PC-9 (cell line): ENCODE measurements around the gene CNNM3. TPM values are rescaled to one million over a fixed set of nuclear protein-coding genes. Genes with fewer than 3 reads are reported as not detected.

ENCODE experiments used
- BruUV-seq: library from RNA; stranded (reverse); fragments of 400-500 nt; replicated peaks from 2 replicates; lab custom pipeline; 2021; lab: Mats Ljungman, UMichigan
- CTCF ChIA-PET: fragments of 300-600 bp; sonication (Branson Sonifier 250); formaldehyde crosslinking; loops from one replicate; lab custom pipeline; 2022; ENCODE audit warnings: antibody characterized with exemption; lab: Charles Lee
- POLR2A ChIA-PET: fragments of 300-600 bp; sonication (Branson Sonifier 250); formaldehyde crosslinking; loops from one replicate; lab custom pipeline; 2022; ENCODE audit warnings: antibody characterized with exemption; ENCODE audit not compliant: unreplicated experiment; lab: Charles Lee
- DNase-seq, 2 experiments: peaks; one replicate each; pipeline versions ENCODE4 v3.0.0 to v3.0.0-alpha.2; 2015 to 2022; ENCODE audit warnings: mixed read lengths in 1 of 2
- H2AFZ ChIP-seq: fragments of 200-600 bp; sonication (generic); 2 replicates; pipeline ENCODE4 v1.8.1; 2017; ENCODE audit warnings: antibody characterized with exemption
- H3F3A ChIP-seq: fragments of 200-600 bp; sonication (generic); 2 replicates; pipeline ENCODE4 v1.8.1; 2017; ENCODE audit warnings: antibody characterized with exemption, mild to moderate bottlenecking, low read depth; ENCODE audit not compliant: insufficient read depth
- H3K27ac ChIP-seq: fragments of 200-600 bp; sonication (generic); 2 replicates; pipeline ENCODE4 v1.6.1; 2016; ENCODE audit warnings: mixed run types
- H3K27me3 ChIP-seq: fragments of 200-600 bp; sonication (generic); 2 replicates; pipeline ENCODE4 v1.6.1; 2016; ENCODE audit warnings: low read depth, mixed run types; ENCODE audit not compliant: insufficient read depth
- H3K36me3 ChIP-seq: fragments of 200-600 bp; sonication (generic); 2 replicates; pipeline ENCODE4 v1.6.1; 2016; ENCODE audit warnings: low read depth, mixed run types
- H3K4me1 ChIP-seq: fragments of 200-600 bp; sonication (generic); replicated peaks from 2 replicates; pipeline ENCODE4 v1.6.1; 2016; ENCODE audit warnings: mixed run types; ENCODE audit not compliant: insufficient read depth
- H3K4me2 ChIP-seq: fragments of 200-600 bp; sonication (generic); 2 replicates; pipeline ENCODE4 v1.6.1; 2017; ENCODE audit warnings: mixed run types
- H3K4me3 ChIP-seq: fragments of 200-600 bp; sonication (generic); 2 replicates; pipeline ENCODE4 v1.6.1; 2016; ENCODE audit warnings: mixed run types
- H3K79me2 ChIP-seq: fragments of 200-600 bp; sonication (generic); 2 replicates; pipeline ENCODE4 v1.6.1; 2017; ENCODE audit warnings: low read depth, mixed run types
- H3K9me2 ChIP-seq: fragments of 200-600 bp; sonication (generic); 2 replicates; pipeline ENCODE4 v1.8.1; 2017; ENCODE audit warnings: mild to moderate bottlenecking; ENCODE audit not compliant: insufficient read depth
- H3K9me3 ChIP-seq: fragments of 200-600 bp; sonication (generic); 2 replicates; pipeline ENCODE4 v1.8.1; 2016; ENCODE audit warnings: low read depth; ENCODE audit not compliant: insufficient read depth
- H4K20me1 ChIP-seq: fragments of 200-600 bp; sonication (generic); 2 replicates; pipeline ENCODE4 v1.8.1; 2017; ENCODE audit not compliant: insufficient read depth
- EZH2 ChIP-seq: fragments of 200-600 bp; sonication (generic); IDR thresholded peaks from 2 replicates; pipeline ENCODE4 v1.8.0; 2017; ENCODE audit warnings: antibody characterized with exemption, low read depth
- intact Hi-C: fragments of 100-400 bp; cut with micrococcal nuclease; formaldehyde crosslinking; loops from one replicate; pipeline ENCODE4 v1.10.0; 2022; ENCODE audit not compliant: unreplicated experiment
- total RNA-seq: library from RNA; stranded (reverse); gene quantifications from 2 replicates; pipeline ENCODE4 v1.2.3, GENCODE V29; 2021
- TF ChIP-seq, protein P1 (sequence below): fragments of 200-600 bp; sonication (generic); conservative IDR thresholded peaks from 2 replicates; pipeline ENCODE4 v1.6.1; 2017; ENCODE audit warnings: mixed run types, antibody characterized with exemption, mild to moderate bottlenecking, moderate library complexity

CNNM3 gene
- total RNA-seq, 1 experiment from 2014 or later: 28.7 TPM

DNA sequence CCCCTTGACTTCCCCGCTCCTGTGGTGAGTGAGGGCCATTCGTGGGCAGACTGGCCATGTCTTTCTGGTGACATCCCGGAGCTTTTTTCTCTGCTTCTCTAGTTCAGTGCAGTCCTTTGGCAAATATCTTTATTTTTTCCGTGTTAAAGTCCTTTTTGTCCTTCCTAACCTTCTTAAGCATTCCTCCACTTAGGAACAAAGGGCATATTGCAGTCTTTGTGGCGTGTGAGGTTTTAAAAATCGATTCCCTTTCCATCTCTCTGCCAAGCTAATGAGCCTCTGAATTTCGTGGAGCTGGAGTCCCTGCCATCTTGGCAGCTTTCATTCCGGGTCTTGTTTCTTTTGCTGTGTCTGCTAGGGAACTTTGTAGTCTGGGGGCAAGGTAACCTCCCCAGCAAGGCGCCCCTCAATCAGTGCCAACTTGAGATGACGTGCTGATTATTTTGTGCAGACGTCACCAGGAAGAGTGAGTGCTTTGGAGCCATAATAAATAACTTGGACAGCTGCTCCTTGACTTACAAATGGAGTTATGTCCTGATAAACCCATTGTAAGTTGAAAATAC lies 5.1 kb downstream of the CNNM3 start:
- TF ChIP-seq EZH2: no peak
- TF ChIP-seq, protein P1, sequence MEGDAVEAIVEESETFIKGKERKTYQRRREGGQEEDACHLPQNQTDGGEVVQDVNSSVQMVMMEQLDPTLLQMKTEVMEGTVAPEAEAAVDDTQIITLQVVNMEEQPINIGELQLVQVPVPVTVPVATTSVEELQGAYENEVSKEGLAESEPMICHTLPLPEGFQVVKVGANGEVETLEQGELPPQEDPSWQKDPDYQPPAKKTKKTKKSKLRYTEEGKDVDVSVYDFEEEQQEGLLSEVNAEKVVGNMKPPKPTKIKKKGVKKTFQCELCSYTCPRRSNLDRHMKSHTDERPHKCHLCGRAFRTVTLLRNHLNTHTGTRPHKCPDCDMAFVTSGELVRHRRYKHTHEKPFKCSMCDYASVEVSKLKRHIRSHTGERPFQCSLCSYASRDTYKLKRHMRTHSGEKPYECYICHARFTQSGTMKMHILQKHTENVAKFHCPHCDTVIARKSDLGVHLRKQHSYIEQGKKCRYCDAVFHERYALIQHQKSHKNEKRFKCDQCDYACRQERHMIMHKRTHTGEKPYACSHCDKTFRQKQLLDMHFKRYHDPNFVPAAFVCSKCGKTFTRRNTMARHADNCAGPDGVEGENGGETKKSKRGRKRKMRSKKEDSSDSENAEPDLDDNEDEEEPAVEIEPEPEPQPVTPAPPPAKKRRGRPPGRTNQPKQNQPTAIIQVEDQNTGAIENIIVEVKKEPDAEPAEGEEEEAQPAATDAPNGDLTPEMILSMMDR: no peak
- POLR2A ChIA-PET: interaction anchor here (0.6 kb wide), 1 partner anchor 520 kb away, joined by 3 read pairs; no protein-coding TSS in a partner anchor
- no peaks in the 10 kb centered on the region for H3K9me3 ChIP-seq
- no peaks in the 10 kb centered on the region for H3K27me3 ChIP-seq
- 0 out of 2 replicates have a peak, but pooled peaks cover 9% of the 10 kb centered on the region for H3K36me3 ChIP-seq
- H3K4me3 ChIP-seq: no peak overlapping the region
- H3F3A ChIP-seq: 0 out of 2 replicates have a peak, but pooled peaks cover 10% of the 10 kb centered on the region
- no peaks in the 10 kb centered on the region for H3K9me2 ChIP-seq
- CTCF ChIA-PET: no interaction called here
- H2AFZ ChIP-seq: no peak overlapping the region
- intact Hi-C loops: no loop called here
- H3K27ac ChIP-seq: no peak overlapping the region
- H3K4me1 ChIP-seq: peaks cover 30% of the 10 kb centered on the region
- no peak overlapping the region for H3K4me2 ChIP-seq
- DNase-seq: no peak
- BruUV-seq: no TSS peak
- peaks cover 29% of the 10 kb centered on the region for H4K20me1 ChIP-seq
- peaks cover 55% of the 10 kb centered on the region for H3K79me2 ChIP-seq

DNA sequence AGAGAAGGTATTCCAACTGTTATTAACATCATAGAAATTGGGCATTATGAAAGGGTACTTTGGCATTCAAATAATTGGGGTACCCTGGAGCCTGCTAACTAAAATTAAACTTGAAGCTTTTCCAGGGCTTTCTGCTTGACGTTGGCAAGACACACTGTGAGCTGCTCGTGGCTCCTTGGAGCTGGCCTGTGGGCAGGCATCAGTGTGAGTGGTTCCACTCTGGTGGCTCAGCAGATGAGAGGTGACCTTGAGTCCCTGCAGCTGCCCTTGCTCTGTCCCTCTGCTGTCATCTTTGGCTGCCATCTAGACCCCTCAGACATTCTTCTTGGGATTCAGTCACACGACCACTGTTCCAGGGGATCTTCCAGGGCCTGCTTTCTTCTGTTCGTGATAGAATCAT lies 6.7 kb downstream of the CNNM3 start:
- no peak overlapping the region for H3K27ac ChIP-seq
- H3K79me2 ChIP-seq: peaks cover 47% of the 10 kb centered on the region
- H3K9me2 ChIP-seq: no peaks in the 10 kb centered on the region
- H2AFZ ChIP-seq: no peak overlapping the region
- peaks cover 25% of the 10 kb centered on the region for H4K20me1 ChIP-seq
- CTCF ChIA-PET: no interaction called here
- H3K36me3 ChIP-seq: 0 out of 2 replicates have a peak, but pooled peaks cover 9% of the 10 kb centered on the region
- TF ChIP-seq EZH2: no peak
- intact Hi-C loops: no loop called here
- H3K4me1 ChIP-seq: peaks cover 24% of the 10 kb centered on the region
- no peak for DNase-seq
- no peaks in the 10 kb centered on the region for H3K27me3 ChIP-seq
- POLR2A ChIA-PET: no interaction called here
- no peaks in the 10 kb centered on the region for H3K9me3 ChIP-seq
- BruUV-seq: no TSS peak
- no peak overlapping the region for H3K4me2 ChIP-seq
- 0 out of 2 replicates have a peak, but pooled peaks cover 10% of the 10 kb centered on the region for H3F3A ChIP-seq
- no peak overlapping the region for H3K4me3 ChIP-seq

DNA sequence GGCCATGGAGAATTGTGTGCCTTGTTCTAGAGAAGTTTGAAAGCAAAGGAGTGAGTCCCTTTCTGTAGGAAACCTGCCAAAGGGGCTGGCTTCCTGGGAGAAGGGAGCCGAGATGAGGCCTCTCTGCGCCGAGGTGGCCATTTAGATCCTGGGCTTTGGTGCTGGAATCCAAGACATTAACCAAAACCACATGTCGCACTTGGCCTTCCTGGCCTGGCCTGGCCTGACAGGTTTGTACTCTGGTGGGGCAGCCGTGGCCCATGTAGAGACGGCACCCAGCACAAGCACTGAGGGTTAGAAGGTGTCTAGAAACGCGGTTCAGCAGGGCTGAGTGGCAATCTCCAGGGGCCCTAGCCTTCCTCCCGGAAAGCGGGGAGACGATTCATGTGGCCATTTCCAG lies 7.1 kb downstream of the CNNM3 start:
- no TSS peak for BruUV-seq
- H3K27me3 ChIP-seq: no peaks in the 10 kb centered on the region
- peaks cover 20% of the 10 kb centered on the region; the same call in 1 of the 2 replicates for H3K4me1 ChIP-seq
- H4K20me1 ChIP-seq: peaks cover 21% of the 10 kb centered on the region
- no peak overlapping the region for H2AFZ ChIP-seq
- H3K4me2 ChIP-seq: no peak overlapping the region
- CTCF ChIA-PET: no interaction called here
- H3K9me3 ChIP-seq: no peaks in the 10 kb centered on the region
- peaks cover 43% of the 10 kb centered on the region for H3K79me2 ChIP-seq
- TF ChIP-seq, protein P1: no peak
- no peak for TF ChIP-seq EZH2
- H3K4me3 ChIP-seq: no peak overlapping the region
- intact Hi-C loops: no loop called here
- H3K9me2 ChIP-seq: no peaks in the 10 kb centered on the region
- 0 out of 2 replicates have a peak, but pooled peaks cover 9% of the 10 kb centered on the region for H3K36me3 ChIP-seq
- no peak overlapping the region for H3K27ac ChIP-seq
- H3F3A ChIP-seq: 0 out of 2 replicates have a peak, but pooled peaks cover 10% of the 10 kb centered on the region
- no peak for DNase-seq
- POLR2A ChIA-PET: interaction anchor here (0.6 kb wide), 2 partner anchors 63 to 814 kb away, joined by 3 to 23 read pairs; no protein-coding TSS in a partner anchor
